ENCODE data around the gene ADGRF4. TPM values are rescaled to one million over a fixed set of nuclear protein-coding genes. Genes with fewer than 3 reads are reported as not detected.

ADGRF4 gene
- total RNA-seq, 1 donor from 2014 or later = not detected

GRCh38 chr6:47681201-47681990 lies 17.0 kb upstream of the ADGRF4 start:
- intact Hi-C loops (cut with micrococcal nuclease) = no loop called here

- intact Hi-C loops (cut with micrococcal nuclease) = no loop called here
Measured at GRCh38 chr6:47686411-47686810, 12.0 kb upstream of the ADGRF4 start.

GRCh38 chr6:47687432-47687831 lies 10.9 kb upstream of the ADGRF4 start:
- intact Hi-C loops (cut with micrococcal nuclease) = no loop called here

GRCh38 chr6:47690214-47690613 lies 8.2 kb upstream of the ADGRF4 start:
- intact Hi-C loops (cut with micrococcal nuclease) = no loop called here

- intact Hi-C loops (cut with micrococcal nuclease) = no loop called here
Measured at GRCh38 chr6:47690791-47691190, 7.6 kb upstream of the ADGRF4 start.

- intact Hi-C loops (cut with micrococcal nuclease) = no loop called here
Measured at GRCh38 chr6:47697925-47698324, 455 bp upstream of the ADGRF4 start.

GRCh38 chr6:47700053-47700452 lies 1.7 kb downstream of the ADGRF4 start:
- intact Hi-C loops (cut with micrococcal nuclease) = no loop called here

- intact Hi-C loops (cut with micrococcal nuclease) = no loop called here
Measured at GRCh38 chr6:47700596-47700995, 2.2 kb downstream of the ADGRF4 start.

GRCh38 chr6:47701363-47701762 lies 3.0 kb downstream of the ADGRF4 start:
- intact Hi-C loops (cut with micrococcal nuclease) = no loop called here

GRCh38 chr6:47709160-47709559 lies 10.8 kb downstream of the ADGRF4 start:
- intact Hi-C loops (cut with micrococcal nuclease) = no loop called here

GRCh38 chr6:47710295-47710694 lies 11.9 kb downstream of the ADGRF4 start:
- intact Hi-C loops (cut with micrococcal nuclease) = no loop called here

GRCh38 chr6:47713200-47713599 lies 14.8 kb downstream of the ADGRF4 start:
- intact Hi-C loops (cut with micrococcal nuclease) = no loop called here

GRCh38 chr6:47714802-47715201 lies 16.4 kb downstream of the ADGRF4 start:
- intact Hi-C loops (cut with micrococcal nuclease) = no loop called here

GRCh38 chr6:47715782-47716181 lies 17.4 kb downstream of the ADGRF4 start:
- intact Hi-C loops (cut with micrococcal nuclease) = no loop called here

GRCh38 chr6:47716207-47716606 lies 17.8 kb downstream of the ADGRF4 start:
- intact Hi-C loops (cut with micrococcal nuclease) = no loop called here

GRCh38 chr6:47718571-47718970 lies 20.2 kb downstream of the ADGRF4 start:
- intact Hi-C loops (cut with micrococcal nuclease) = no loop called here

- intact Hi-C loops (cut with micrococcal nuclease) = no loop called here
Measured at GRCh38 chr6:47721189-47721588, 22.8 kb downstream of the ADGRF4 start.

GRCh38 chr6:47722194-47722593 lies 23.8 kb downstream of the ADGRF4 start:
- intact Hi-C loops (cut with micrococcal nuclease) = no loop called here

GRCh38 chr6:47724300-47724699 lies 25.9 kb downstream of the ADGRF4 start:
- intact Hi-C loops (cut with micrococcal nuclease) = no loop called here

- intact Hi-C loops (cut with micrococcal nuclease) = no loop called here
Measured at GRCh38 chr6:47727391-47727790, 29.0 kb downstream of the ADGRF4 start.

GRCh38 chr6:47729019-47729418 lies 30.6 kb downstream of the ADGRF4 start:
- intact Hi-C loops (cut with micrococcal nuclease) = no loop called here

GRCh38 chr6:47729457-47729856 lies 31.1 kb downstream of the ADGRF4 start:
- intact Hi-C loops (cut with micrococcal nuclease) = no loop called here

GRCh38 chr6:47733879-47734558 lies 35.6 kb downstream of the ADGRF4 start:
- intact Hi-C loops (cut with micrococcal nuclease) = loop anchor here (1.0 kb wide), 2 partner anchors 103 to 320 kb away; no protein-coding TSS in a partner anchor
